Right renal pelvis (tissue), 4 donors: ENCODE data around the gene AIG1. TPM values are rescaled to one million over a fixed set of nuclear protein-coding genes. Genes with fewer than 3 reads are reported as not detected.
"Not testable (repeated sequence)": the region's sequence is repeated elsewhere in the genome, so short reads cannot be mapped to it uniquely, and the experiment has no call there.

Experiments
- DNase-seq, 4 donors: peaks; one replicate each; pipeline ENCODE4 v3.0.0-alpha.2; 2013; ENCODE audit warnings: low read depth in 4 of 4, low spot score in 3 of 4, missing footprints in 1 of 4
- polyA plus RNA-seq, 4 donors: library from polyadenylated mRNA; unstranded; fragments of 120-200 nt; gene quantifications; one replicate each; pipeline ENCODE4 v1.2.1, GENCODE V29; 2013; ENCODE audit not compliant: insufficient read length in 4 of 4

The AIG1 gene, protein sequence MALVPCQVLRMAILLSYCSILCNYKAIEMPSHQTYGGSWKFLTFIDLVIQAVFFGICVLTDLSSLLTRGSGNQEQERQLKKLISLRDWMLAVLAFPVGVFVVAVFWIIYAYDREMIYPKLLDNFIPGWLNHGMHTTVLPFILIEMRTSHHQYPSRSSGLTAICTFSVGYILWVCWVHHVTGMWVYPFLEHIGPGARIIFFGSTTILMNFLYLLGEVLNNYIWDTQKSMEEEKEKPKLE
- 100 to 1,000 TPM; 108 to 117 (median 111) TPM for polyA plus RNA-seq

DNA sequence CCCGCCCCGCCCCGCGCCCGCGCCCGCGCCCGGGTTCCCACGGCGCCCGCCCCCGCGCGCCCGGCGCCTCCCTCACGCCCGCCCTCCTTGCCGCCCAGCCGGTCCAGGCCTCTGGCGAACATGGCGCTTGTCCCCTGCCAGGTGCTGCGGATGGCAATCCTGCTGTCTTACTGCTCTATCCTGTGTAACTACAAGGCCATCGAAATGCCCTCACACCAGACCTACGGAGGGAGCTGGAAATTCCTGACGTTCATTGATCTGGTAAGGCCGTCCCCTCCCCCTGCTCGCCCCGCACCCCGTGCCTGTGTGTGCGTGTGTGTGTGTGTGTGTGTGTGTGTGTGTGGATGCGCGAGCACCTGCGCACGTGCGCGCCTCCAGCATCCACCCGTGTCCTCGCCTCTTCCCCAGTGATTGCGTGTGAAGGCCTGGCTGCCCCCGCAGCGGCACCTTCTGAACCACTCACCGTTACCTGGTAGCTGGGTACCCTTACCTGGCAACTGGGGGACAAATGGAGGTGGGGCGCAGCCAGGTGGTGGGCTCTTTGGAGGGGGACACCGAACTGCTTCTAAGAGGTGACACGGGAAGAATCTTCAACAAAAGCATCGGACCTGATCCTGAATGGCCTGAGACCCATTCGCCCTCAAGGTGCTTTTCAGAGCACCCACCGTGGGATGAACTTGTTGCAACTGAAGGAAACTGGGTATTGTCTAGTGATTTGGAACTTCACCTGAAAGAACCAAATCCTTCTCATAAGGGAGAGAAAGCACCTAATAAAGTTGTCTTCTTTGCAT, at the start of gene AIG1:
Gene AIG1, plus strand, starts transcription at position 84 of the 791 bp plus-strand sequence. Its CDS starts 37 bp downstream, at position 121.
- DNase-seq, result peak; percentile 44 to 68 (median 47)

DNA sequence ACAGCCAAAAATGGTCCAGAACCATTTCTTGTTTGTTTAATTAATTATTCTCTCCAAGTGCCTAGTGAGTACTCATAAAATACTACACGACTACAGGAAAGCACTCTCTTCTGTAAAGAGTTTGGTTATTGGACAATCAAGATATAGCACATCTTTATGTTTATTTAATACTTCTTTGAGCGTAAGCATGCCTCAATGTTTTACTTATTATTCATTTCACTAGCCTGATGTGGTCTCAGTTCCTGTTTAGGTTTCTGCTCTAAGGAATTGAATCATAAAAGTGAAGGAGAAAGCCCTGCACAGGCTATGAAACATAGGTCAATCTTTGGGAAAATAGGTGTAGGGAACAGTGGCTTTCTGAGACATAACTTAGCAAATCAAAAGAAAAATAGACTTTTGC, 45.9 kb upstream of the AIG1 start:
- DNase-seq, result no peak

DNA sequence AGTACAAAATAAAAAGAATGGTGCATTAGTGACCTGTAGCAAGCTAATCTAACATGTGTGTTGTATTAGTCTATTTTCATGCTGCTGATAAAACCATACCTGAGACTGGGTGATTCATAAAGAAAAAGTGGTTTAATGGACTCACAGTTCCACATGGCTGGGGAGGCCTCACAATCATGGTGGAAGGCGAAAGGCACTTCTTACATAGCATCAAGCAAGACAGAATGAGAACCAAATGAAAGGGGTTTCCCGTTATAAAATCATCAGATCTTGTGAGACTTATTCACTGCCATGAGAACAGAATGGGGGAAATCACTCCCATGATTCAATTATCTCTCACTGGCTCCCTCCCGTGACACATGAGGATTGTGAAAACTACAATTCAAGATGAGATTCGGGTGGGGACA, 45.4 kb upstream of the AIG1 start:
- DNase-seq, result no peak

DNA sequence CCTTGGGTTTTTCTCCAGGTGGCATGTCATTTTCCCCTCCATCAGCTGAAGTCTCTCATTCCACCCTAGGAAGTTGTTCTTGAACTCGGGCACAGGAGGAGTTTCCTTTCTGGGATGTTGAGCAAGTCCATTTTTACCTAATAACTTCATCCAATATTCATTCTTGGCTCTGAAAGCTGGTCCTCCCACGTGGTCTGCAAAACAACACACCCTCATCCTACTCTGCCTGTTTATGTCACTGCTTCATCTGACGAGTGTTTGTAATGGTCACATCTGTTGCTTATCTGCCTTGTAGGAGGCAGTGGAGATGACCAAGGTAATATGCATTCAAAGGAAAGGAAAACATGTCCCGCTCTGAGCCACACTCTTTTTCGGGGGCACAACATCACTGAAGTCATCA, 41.7 kb upstream of the AIG1 start:
- DNase-seq, result no peak

DNA sequence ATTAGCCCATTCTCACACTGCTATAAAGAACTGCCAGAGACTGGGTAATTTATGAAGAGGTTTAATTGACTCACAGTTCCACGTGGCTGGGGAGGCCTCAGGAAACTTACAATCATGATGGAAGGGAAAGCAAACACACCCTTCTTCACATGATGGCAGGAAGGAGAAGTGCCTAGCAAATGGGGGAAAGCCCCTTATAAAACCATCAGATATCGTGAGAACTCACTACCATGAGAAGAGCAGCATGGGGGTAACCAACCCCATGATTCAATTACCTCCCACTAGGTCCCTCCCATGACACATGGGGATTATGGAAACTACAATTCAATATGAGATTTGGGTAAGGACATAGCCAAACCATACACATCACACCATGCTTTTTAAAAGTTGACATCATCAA, 39.8 kb upstream of the AIG1 start:
- DNase-seq, result not testable (repeated sequence)

DNA sequence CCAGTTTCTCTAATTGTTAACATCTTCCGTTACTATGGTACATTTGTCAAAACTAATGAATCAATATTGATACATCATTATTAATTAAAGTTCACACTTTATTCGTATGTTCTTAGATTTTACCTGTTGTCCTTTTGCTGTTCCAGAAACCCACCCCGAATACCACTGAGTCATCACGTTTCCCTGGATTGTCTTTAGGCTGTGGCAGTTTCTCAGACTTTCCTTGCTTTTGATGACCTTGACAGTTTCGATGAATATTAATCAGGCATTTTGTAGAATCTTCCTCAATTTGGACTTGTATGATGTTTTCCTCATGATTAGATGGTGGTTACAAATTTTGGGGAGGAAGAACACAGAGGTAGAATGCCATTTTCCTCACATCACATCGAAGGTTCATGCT, 39.1 kb upstream of the AIG1 start:
- no peak for DNase-seq

DNA sequence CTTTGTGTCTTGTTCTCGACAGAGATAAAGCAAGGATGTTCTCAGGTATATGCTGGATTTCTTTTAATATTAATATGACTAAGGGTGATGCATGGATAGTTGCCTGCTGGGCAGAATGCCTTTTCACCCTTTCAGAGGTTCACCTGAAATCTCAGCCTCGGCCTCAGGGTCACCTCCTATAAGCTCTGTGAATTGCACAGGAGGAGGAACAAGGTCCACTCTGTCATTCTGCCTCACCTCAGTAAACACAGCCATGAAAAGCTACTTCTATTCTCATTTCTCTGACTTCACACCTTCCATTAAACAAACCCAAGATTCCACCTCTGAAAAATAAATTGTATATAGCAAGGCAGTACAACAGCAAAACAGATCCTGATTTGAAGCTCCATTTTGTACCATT, 38.1 kb upstream of the AIG1 start:
- no peak for DNase-seq

DNA sequence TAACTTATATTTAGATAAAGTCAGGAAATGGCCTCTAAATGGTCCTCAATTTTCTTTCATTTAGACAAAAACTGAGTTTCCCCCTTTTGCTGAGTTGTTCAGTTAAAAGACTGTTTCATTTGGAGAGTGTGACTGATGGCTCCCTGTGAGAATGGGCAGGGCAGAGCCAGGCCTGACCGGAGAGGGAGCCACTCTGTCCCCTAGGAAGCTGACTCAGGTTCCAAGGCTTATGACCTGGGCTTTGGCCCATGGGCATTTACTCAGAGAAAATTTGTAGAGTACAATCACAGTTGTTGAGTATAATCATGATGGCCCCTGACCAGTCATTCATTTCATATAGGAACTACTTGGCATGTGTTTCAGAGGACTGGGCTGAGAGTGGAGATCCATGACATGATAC, 37.0 kb upstream of the AIG1 start:
- DNase-seq, result no peak

DNA sequence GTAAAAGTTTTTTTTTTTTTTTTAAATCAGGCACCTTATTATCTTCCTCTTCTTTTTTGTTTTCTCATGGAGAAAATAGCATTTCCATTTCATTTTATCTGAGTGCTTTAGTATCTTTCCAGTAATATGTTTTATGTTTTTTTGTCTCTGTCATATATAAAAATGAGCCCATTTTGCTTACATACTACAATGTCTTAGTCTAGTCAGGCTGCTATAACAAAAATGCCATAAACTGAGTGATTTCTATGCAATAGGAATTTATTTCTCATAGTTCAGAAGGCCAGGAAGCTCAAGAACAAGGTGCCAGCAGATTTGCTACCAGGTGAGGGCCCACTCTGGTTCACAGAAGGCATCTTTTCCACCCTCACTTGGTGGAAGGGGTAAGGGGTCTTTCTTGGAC, 35.7 kb upstream of the AIG1 start:
- DNase-seq, result no peak

DNA sequence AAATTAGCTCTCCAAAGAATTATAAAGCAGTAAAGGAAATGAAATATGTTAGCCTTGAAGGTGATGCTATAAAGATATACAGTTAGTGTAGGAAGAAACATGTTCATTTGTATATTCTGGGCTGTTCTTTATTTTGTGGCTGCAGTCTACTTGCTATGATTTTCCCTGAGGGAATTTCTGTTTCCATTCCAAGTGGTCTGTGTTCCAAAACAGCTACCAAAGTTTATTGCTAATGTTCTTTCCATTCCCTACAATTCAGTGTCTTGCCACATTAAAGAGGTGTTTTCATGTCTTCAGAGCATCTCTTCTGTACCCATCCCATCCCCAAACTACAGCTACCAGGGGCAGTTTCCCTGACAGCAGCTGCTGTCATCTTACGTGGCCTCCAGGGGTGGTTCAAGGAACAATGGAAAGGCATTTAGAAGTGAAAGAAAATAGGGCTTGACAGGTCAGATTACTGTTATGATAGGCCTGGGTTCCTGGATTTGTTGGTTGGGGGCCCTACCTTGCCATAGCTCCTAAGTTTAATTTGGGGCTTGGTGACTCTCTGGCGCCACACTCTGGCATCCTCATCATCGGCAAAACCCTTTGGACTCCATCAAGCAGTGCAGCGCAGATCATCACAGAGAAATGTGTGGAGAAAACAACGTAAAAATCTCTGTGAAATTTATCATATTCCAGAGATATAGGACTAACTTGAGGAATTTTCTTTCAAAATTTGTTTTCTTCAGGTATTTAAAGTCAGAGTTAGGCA, 33.8 kb upstream of the AIG1 start:
- DNase-seq, result peak in 1 of 4 donors; percentile 3

DNA sequence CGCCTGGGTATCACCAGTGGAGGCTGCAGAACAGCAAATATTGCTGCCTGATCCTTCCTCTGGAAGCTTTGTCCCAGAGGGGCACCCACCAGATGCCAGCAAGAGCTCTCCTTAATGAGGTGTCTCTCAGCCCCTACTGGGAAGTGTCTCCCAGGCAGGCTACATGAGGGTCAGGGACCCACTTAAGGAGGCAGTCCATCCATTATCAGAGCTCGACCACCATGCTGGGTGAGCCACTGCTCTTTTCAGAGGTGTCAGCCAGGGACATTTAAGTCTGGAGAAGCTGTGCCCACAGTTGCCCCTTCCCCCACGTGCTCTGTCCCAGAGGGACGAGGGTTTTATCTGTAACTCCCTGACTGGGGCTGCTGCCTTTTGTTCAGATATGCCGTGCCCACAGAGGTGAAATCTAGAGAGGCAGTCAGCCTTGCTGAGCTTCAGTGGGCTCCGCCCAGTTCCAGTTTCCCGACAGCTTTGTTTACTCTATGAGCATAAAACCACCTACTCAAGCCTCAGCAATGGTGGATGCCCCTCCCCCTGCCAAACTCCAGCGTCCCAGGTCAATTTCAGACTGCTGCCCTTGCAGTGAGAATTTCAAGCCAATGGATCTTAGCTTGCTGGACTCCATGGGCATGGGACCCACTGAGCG, 25.9 kb upstream of the AIG1 start:
- DNase-seq, result no peak

DNA sequence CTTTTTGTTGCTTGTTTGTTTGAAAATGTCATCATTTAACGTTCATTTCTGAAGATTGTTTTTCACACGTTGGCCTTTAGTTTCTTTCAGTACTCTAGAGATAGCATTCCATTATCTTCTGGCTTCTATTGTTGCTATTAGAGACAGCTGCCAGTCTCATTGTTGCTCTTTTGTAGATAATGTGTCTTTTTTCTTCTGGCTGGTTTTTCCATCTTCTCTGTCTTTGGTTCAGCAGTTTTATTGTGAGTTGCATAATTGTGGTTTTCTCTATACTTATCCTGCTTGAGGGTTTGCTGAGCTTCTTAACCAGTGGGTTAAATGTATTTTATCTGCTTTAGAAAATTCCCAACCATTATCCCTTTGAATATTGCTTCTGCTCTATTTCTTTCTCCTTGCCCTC, 23.2 kb upstream of the AIG1 start:
- DNase-seq, result no peak

DNA sequence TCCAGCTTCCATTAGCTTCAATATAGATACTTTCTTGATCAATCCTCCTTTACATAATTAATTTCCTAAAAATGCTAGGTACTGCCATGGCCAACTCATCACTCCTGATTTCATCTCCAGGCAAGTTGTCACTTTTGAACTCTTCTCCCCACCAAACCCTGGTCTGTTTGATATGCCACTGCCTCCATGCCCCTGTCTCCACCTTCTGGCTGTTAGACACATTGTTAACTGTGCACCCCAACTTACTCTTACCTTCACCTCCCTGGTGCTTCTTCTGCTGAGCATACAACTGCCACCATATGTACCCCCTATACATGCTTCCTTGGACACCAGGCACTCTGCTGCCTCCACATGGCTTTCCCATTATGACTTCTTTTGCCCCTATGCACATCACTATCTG, 21.9 kb upstream of the AIG1 start:
- DNase-seq, result no peak

DNA sequence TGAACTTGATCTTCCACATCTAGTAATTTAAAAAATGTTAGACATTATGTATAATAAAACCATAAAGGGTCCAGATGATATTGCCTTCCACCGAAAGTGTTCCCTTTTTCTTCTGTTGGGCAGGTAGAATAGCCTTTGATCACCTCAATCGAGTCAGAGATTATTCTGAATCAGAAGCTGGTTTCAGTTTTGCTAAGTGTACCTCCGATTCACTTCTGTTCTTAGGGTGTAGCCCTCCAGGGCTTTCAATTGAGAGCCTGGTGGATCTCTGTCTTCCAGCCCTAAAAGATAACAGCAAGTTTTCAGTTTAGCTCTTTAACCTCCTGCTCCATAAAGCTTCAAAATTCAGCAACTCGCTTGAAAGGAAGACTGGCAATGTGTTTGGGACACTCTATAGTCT, 21.1 kb upstream of the AIG1 start:
- no peak for DNase-seq

DNA sequence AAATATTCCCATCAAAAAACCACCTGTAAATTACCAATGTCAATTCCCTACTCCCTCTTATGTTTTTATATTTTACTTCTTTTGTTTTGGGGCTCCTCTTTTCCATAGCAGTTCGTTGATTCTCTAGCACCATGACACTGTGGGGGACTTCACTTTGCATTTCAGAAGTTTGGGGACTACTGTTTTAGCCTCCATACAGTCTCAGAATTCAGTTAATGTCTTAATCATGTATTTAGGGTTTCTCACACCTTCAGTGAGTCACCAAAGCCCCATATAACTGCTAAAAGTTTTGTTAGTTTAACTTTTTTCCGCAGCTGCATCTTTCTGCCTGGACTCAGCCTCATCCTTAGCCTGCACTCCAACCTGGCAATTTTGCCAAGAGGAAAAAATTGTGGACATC, 20.7 kb upstream of the AIG1 start:
- DNase-seq, result no peak

DNA sequence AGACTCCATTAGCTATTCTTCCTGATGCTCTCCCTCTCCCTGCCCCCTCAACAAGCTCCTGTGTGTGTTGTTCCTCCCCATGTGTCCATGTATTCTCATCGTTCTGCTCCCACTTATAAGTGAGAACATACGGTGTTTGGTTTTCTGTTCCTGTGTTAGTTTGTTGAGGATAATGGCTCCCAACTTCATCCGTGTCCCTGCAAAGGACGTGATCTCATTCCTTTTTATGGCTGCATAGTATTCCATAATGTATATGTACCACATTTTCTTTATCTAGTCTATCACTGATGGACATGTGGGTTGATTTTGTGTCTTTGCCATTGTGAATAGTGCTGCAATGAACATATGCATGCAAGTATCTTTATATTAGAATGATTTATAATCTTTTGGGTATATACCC, 16.3 kb upstream of the AIG1 start:
- DNase-seq, result not testable (repeated sequence)

DNA sequence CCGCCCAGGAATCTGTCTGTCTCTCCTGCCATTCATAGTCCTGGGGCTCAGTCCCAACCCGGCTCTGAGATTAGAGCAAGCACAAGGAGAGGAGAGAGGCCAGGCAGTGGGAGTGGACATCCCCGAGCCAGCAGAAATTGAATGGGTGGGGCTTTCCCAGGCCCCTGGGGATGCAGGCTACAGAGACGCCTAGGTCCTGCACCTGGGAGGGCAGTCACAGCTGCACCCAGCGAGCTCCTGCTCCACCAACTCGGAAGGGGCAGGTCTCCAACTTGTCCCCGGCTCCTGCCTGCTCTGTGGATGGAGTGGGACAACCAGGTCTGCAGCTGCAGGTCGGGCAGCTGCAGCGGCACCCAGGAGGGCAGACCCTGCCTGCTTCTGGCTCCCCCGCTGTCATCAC, 11.1 kb upstream of the AIG1 start:
- DNase-seq, result no peak

DNA sequence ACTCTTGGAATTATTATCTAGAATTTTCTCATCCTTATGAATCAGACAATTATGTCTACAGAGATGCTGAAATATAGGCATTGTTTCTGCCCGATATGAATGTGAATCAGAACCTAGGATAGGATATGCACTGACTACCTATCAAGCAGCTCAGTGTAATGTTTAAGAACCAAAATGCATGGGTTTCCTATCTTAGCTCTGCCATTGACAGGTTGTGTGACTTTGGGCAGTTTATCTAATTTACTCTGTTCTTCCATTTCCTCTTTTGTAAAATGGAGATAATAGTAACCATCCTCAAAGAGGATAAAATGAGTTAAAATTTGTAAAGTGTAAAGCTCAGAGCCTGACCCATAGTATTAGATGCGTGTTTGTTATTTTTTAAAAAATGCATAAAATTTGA, 10.2 kb upstream of the AIG1 start:
- DNase-seq, result no peak

DNA sequence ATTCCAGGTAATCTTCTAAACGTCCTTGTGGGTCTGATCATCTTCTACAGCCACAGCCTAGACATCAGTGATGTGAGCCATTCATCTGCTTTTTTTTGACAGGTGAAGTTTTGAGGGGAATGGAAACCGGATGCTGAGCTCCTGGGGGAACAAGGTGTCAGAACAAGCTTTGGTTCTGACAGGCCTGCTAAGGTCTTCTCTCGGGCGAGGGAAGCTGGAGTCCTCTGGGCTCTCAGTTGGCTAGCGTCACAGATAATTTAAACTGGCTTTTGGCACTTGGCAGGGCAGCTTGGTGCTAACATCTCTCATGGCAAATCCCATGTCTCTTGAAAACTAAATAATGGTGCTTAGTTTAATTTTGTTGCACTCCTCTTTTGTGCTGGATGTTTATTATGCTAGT, 8.4 kb upstream of the AIG1 start:
- DNase-seq, result no peak

DNA sequence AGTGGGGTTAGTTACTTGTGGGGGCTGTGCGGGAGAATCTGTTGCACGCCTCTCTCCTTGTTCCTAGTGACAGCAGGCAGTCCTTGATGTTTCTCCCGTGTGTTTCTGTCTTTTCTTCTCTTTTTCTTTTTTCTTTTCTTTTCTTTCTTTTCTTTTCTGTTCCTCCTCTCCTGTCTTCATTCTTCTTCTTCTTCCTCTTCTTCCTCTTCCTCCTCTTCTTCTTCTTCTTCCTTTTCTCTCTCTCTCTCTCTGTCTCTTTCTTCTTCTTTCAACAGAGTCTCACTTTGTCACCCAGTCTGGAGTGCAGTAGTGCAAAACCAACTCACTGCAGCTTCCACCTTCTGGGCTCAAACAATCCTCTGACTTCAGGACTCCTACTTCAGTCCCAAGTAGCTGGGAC, 6.8 kb upstream of the AIG1 start:
- DNase-seq, result no peak

DNA sequence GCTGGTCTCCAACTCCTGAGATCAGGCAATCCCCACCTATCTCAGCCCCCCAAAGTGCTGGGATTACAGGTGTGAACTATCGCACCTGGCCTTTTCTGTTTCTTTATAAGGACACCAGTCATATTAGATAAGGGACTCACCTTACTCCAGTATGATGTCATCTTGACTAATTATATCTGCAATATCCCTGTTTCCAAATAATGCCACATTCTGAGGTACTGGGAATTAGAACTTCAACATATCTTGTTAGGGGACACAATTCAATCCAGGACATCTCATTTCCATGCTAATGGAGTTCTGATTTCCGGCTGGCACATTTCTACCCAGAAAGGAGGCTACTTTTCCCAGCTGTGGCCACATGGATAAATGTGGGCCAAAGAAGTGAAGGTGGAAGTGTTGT, 6.4 kb upstream of the AIG1 start:
- DNase-seq, result no peak
